ENCODE data around the gene SNAP25.

SNAP25 gene

GRCh38 chr20:10218536-10219451, at the start of gene SNAP25:
SNAP25 (plus strand) TSS chr20:10218830; CDS start chr20:10275492, 56,662 bp downstream.
- no peak for DNase-seq (ENCODE audit: low read depth in 2 of 2)

GRCh38 chr20:10169752-10170151, 48.9 kb upstream of the SNAP25 start:
- DNase-seq (ENCODE audit: low read depth in 2 of 2) = no peak

- DNase-seq (ENCODE audit: low read depth in 2 of 2) = no peak
These were observed 48.4 kb upstream of the SNAP25 start for GRCh38 chr20:10170261-10170660.

- DNase-seq (ENCODE audit: low read depth in 2 of 2) = peak in 1 of 2 donors; percentile 9
These were observed 46.5 kb upstream of the SNAP25 start for GRCh38 chr20:10171864-10172751.

- DNase-seq (ENCODE audit: low read depth in 2 of 2) = no peak
These were observed 45.5 kb upstream of the SNAP25 start for GRCh38 chr20:10172998-10173655.

- DNase-seq (ENCODE audit: low read depth in 2 of 2) = no peak
These were observed 44.2 kb upstream of the SNAP25 start for GRCh38 chr20:10174400-10174799.

- no peak for DNase-seq (ENCODE audit: low read depth in 2 of 2)
These were observed 41.3 kb upstream of the SNAP25 start for GRCh38 chr20:10177326-10177725.

- DNase-seq (ENCODE audit: low read depth in 2 of 2) = no peak
These were observed 40.5 kb upstream of the SNAP25 start for GRCh38 chr20:10178091-10178490.

- no peak for DNase-seq (ENCODE audit: low read depth in 2 of 2)
These were observed 39.8 kb upstream of the SNAP25 start for GRCh38 chr20:10178727-10179313.

GRCh38 chr20:10179574-10180298, 38.9 kb upstream of the SNAP25 start:
- DNase-seq (ENCODE audit: low read depth in 2 of 2) = no peak

GRCh38 chr20:10180651-10181235, 37.9 kb upstream of the SNAP25 start:
- no peak for DNase-seq (ENCODE audit: low read depth in 2 of 2)

- no peak for DNase-seq (ENCODE audit: low read depth in 2 of 2)
These were observed 32.7 kb upstream of the SNAP25 start for GRCh38 chr20:10185741-10186558.

- DNase-seq (ENCODE audit: low read depth in 2 of 2) = no peak
These were observed 28.2 kb upstream of the SNAP25 start for GRCh38 chr20:10190456-10190855.

- no peak for DNase-seq (ENCODE audit: low read depth in 2 of 2)
These were observed 26.5 kb upstream of the SNAP25 start for GRCh38 chr20:10192171-10192570.

GRCh38 chr20:10194166-10194565, 24.5 kb upstream of the SNAP25 start:
- no peak for DNase-seq (ENCODE audit: low read depth in 2 of 2)

GRCh38 chr20:10200330-10200729, 18.3 kb upstream of the SNAP25 start:
- DNase-seq (ENCODE audit: low read depth in 2 of 2) = no peak

- DNase-seq (ENCODE audit: low read depth in 2 of 2) = no peak
These were observed 17.2 kb upstream of the SNAP25 start for GRCh38 chr20:10201321-10201870.

GRCh38 chr20:10209091-10209490, 9.5 kb upstream of the SNAP25 start:
- no peak for DNase-seq (ENCODE audit: low read depth in 2 of 2)

- DNase-seq (ENCODE audit: low read depth in 2 of 2) = no peak
These were observed 5.1 kb upstream of the SNAP25 start for GRCh38 chr20:10213526-10213925.

Measured in stimulated activated CD8-positive, alpha-beta memory T cell treated with anti-CD3 and anti-CD28 coated beads, Interleukin-7, amount 100 ng/mL, for 4 hours (primary cell).